HG03521 (cell line): ENCODE results near the gene GALNS.
"Not testable (repeated sequence)": the region's sequence is repeated elsewhere in the genome, so short reads cannot be mapped to it uniquely, and the experiment has no call there.

ENCODE experiments used
- ATAC-seq: cut with Tn5 transposase; IDR thresholded peaks from one replicate; pipeline ENCODE4 v1.9.1; 2021; ENCODE audit warnings: mild to moderate bottlenecking, moderate library complexity; ENCODE audit not compliant: unreplicated experiment

The GALNS gene

GRCh38 chr16:88839745-88840599, 16.8 kb downstream of the GALNS start:
- ATAC-seq: no peak

GRCh38 chr16:88839026-88839529, 17.7 kb downstream of the GALNS start:
- no peak for ATAC-seq

- no peak for ATAC-seq
Observed at GRCh38 chr16:88838566-88838965, 18.2 kb downstream of the GALNS start.

- ATAC-seq: no peak
Observed at GRCh38 chr16:88837806-88838205, 18.9 kb downstream of the GALNS start.

GRCh38 chr16:88836791-88837190, 20.0 kb downstream of the GALNS start:
- no peak for ATAC-seq

GRCh38 chr16:88835818-88836217, 20.9 kb downstream of the GALNS start:
- no peak for ATAC-seq

- ATAC-seq: no peak
Observed at GRCh38 chr16:88835383-88835782, 21.4 kb downstream of the GALNS start.

GRCh38 chr16:88834670-88835069, 22.1 kb downstream of the GALNS start:
- no peak for ATAC-seq

- ATAC-seq: no peak
Observed at GRCh38 chr16:88833086-88833485, 23.7 kb downstream of the GALNS start.

- ATAC-seq: no peak
Observed at GRCh38 chr16:88831838-88832237, 24.9 kb downstream of the GALNS start.

GRCh38 chr16:88830783-88831182, 26.0 kb downstream of the GALNS start:
- no peak for ATAC-seq

- ATAC-seq: no peak
Observed at GRCh38 chr16:88830258-88830657, 26.5 kb downstream of the GALNS start.

GRCh38 chr16:88828711-88829110, 28.0 kb downstream of the GALNS start:
- no peak for ATAC-seq

- no peak for ATAC-seq
Observed at GRCh38 chr16:88827727-88828126, 29.0 kb downstream of the GALNS start.

- no peak for ATAC-seq
Observed at GRCh38 chr16:88826070-88826840, 30.5 kb downstream of the GALNS start.

- ATAC-seq: no peak
Observed at GRCh38 chr16:88825146-88825545, 31.6 kb downstream of the GALNS start.

GRCh38 chr16:88824256-88825077, 32.3 kb downstream of the GALNS start:
- ATAC-seq: no peak

- not testable (repeated sequence) for ATAC-seq
Observed at GRCh38 chr16:88823646-88824045, 33.1 kb downstream of the GALNS start.

- ATAC-seq: no peak
Observed at GRCh38 chr16:88822281-88823040, 34.3 kb downstream of the GALNS start.

GRCh38 chr16:88821168-88821850, 35.4 kb downstream of the GALNS start:
- no peak for ATAC-seq
